Measurements from ENCODE around the gene C22orf15.

Gene C22orf15

GRCh38 chr22:23781065-23781464, 18.3 kb downstream of the C22orf15 start:
- no peak overlapping the region for H3K27ac ChIP-seq
- no peak for TF ChIP-seq ZFX (IDR thresholded peaks at IDR 0.05)
- TF ChIP-seq CTCF (conservative IDR thresholded peaks at IDR 0.05): no peak

GRCh38 chr22:23781511-23782183, 18.9 kb downstream of the C22orf15 start:
- TF ChIP-seq CTCF (conservative IDR thresholded peaks at IDR 0.05): no peak
- no peak for TF ChIP-seq ZFX (IDR thresholded peaks at IDR 0.05)
- no peak overlapping the region for H3K27ac ChIP-seq

- TF ChIP-seq ZFX (IDR thresholded peaks at IDR 0.05) (no peak), CTCF (conservative IDR thresholded peaks at IDR 0.05) (no peak)
- H3K27ac ChIP-seq: no peak overlapping the region
These were observed 19.5 kb downstream of the C22orf15 start for GRCh38 chr22:23782252-23782651.

- no peak overlapping the region for H3K27ac ChIP-seq
- TF ChIP-seq CTCF (conservative IDR thresholded peaks at IDR 0.05): no peak
These were observed 19.9 kb downstream of the C22orf15 start for GRCh38 chr22:23782703-23783102.

- TF ChIP-seq CTCF (conservative IDR thresholded peaks at IDR 0.05) (no peak), ZFX (IDR thresholded peaks at IDR 0.05) (no peak)
These were observed 20.7 kb downstream of the C22orf15 start for GRCh38 chr22:23783265-23784150.

GRCh38 chr22:23784215-23784732, 21.5 kb downstream of the C22orf15 start:
- H3K27ac ChIP-seq: no peak overlapping the region
- TF ChIP-seq CTCF (conservative IDR thresholded peaks at IDR 0.05): no peak
- TF ChIP-seq ZFX (IDR thresholded peaks at IDR 0.05): no peak

More at GRCh38 chr22:23783265-23784150, 20.7 kb downstream of the C22orf15 start:
- H3K27ac ChIP-seq: no peak overlapping the region

GRCh38 chr22:23786261-23786710, 23.5 kb downstream of the C22orf15 start:
- TF ChIP-seq CTCF (conservative IDR thresholded peaks at IDR 0.05): no peak
- TF ChIP-seq ZFX (IDR thresholded peaks at IDR 0.05): no peak
- H3K27ac ChIP-seq: peak overlapping the region; percentile 87

Data from C4-2B (cell line).